Superior temporal gyrus (tissue), 1 donor: ENCODE results near the gene FUT1.

Experiments
- DNase-seq: peaks from one replicate; pipeline ENCODE4 v3.0.0-alpha.2; 2016; ENCODE audit errors: extremely low spot score

The FUT1 gene

DNA sequence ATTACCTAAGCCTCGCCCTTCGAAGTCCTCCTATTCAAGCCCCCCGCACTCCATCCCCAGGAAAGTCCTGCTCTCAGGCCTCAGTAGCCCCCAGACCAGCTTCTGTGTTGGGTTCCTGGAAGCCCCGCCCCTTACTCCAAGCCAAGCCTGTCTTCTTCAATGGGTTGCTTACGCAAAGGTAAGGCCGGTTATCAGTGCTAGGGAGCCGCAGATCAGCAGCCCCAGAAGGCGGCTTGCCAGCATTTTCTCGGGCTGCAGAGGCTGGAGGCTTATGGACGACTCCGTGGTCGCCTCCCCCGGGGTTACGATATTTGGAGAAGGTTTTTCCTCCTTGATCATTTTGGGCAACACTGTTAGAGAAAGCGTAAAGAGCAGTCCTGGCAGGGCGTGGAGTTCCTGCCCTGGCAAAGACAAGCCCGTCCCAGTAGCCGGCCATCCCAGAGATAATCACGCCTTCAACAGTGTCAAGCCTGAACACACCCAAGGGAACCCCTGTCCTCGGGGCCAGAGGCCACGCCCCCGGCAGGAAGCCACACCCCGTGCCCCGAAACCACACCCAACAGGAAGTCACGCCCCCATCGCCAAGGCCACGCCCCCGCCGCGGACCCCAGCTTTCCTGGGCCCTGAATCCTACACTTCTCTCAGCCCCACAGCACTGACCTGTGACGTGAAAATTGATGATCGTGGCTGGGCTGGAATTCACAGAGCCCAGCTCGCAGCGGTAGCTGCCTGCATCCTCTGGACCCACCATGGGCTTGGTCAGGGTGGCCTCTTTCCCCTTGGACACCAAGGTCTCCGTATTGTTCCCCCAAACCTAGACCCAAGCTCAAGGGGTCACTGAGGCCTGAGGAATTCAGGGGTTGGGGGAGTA is 11.1 kb downstream of the FUT1 start:
- no peak for DNase-seq

GRCh38 chr19:48740164-48740972 is 12.1 kb downstream of the FUT1 start, which contains the start of gene RASIP1:
Gene RASIP1 (minus strand): TSS chr19:48740610. CDS start chr19:48740282, 328 bp downstream.
- no peak for DNase-seq

GRCh38 chr19:48739404-48740163 is 12.9 kb downstream of the FUT1 start:
- no peak for DNase-seq

DNA sequence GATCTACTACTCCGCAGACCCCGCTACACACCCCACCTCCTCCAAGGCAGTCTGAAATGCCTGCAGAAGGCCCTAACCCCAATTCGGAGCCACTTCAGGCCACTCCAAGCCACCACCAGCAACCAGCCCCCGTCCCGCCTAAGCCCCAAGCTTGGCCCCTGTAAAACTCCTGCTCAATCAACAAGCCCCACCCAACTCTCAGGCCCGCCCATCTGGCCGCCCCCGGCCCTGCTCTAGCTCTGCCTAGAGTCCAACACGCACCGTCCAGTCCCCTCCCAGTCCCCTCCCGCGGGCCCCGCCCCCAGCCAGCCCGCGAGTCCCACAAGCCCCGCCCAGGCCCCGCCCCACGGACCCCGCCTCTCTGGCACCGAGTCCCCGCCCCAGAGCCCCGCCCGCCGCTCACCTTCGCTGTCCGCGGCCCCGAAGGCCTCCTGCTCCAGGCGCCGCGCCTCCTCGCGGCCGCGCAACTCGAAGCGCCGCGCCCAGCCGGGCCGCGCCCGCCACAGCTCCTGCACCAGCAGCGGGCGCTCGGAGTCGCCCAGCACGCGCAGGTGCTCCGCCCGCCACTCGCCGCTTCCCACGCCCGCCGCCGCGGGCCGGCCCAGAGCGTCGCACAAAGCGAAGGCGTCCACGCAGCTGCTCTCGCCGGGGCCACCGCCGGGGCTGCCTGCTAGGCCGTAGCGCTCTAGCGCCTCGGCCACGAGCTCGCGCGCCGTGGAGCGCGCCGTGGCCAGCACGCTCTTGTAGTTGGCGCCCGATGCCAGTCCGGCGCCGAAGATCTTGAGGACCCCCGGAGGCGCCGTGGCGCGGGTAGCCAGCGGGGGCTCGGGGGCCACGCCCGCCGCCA is 13.7 kb downstream of the FUT1 start:
- DNase-seq, result no peak

DNA sequence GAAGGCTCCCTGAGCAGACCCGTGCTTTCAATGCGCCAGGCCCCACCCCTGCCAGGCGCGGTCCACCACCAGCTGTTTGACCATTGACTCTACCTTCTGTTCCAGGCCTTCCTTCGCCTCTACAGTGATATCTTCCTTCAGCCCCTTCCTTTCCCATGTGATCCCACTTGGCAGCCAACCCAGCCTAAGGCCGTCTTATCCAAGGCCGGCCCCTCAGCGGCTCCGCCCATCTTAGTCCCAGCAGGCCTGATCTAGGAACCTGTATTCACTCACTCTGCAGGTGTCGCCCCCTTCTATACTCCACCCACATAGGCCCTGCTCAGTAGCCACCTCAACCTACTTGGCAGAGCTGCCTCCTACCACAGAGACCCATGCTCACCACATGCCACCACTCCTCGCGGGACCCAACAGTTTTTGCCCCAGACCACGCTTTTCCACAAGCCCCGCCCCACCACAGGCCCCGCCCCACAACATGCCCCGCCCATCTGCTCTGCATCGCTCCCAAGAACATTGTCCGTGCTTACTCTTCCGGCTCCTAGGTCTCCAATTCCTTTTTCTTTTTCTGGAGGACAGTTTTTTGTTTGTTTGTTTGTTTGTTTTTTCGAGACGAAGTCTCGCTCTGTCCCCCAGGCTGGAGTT is 15.0 kb downstream of the FUT1 start:
- no peak for DNase-seq

DNA sequence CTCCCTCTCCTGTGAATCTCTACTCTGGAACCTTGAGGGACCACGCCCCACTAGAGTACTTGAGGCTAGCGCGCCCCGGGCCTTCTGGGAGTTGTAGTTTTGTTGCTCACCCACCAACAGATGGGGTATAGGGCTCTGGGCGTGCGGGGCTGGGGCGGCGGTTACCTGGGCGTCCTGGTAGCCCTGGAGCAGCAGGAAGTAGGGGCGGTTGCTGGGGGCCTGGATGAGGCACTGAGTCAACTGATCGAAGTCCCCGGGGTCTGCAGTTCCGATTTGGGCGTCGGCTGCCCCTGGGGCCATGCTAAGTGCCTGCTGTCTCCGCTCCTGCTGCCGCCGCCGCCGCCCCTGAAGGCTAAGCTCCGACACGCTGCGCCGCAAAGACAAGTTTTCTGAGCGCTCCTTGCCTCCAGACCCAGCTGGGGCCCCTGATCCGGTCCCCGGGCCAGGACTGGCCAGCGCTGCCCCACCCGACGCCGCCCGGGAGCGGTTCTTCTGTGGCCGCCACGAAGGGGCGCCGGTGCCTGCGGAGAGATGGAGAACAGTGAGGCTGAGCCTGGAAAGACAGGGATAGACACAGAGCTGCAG is 17.3 kb downstream of the FUT1 start:
- no peak for DNase-seq

DNA sequence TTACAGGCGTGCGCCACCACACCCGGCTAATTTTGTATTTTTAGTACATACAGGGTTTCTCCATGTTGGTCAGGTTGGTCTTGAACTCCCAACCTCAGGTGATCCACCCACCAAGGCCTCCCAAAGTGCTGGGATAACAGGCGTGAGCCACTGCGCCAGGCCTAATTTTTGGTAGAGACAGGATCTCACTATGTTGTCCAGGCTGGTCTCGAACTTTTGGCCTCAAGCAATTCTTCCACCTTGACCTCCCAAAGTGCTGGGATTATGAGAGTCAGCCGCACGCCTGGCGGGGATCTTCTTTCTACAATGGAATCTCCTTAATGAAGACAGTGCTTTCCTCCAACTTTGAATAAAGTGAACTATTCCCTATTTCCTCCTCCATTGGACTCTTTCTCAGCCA is 17.8 kb downstream of the FUT1 start:
- DNase-seq, result no peak

DNA sequence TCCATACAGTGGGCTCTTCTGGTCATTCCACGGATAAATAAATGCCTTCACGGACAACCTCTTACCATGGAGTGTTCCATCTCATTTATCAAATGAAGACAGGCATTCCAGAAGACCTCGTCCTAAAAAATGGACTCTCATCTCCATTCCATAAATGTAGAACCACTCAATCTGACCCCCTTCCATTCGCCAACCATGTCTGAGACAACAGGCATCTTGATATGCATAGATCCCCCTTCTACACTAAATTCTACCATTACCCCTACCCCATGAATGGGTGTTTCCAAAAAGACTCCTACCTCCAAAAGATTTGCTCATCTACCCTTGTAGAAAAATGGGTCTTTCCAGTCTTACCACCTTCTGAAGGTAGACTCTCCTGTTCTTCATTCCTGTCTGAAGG is 21.0 kb downstream of the FUT1 start:
- DNase-seq, result no peak

GRCh38 chr19:48728911-48729664 is 23.4 kb downstream of the FUT1 start:
- DNase-seq, result no peak

DNA sequence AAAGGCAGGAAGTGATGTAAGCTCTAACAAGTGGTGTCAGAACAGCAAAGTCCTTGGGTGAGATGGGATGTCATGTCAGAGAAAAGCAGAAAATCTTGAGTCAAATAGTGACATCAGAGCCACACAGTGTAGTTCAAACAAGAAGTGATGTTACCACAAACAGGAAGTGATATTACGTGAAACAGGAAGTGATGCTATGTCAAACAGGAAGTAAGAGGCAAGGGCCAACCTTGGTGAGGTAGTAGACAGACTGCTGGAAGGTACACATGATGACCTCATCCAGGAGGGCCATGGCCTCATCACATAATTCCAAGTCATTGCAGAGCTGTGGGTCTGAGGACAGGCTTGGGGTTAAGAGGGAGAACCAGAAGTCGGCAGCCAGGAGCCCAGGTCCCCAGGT is 25.9 kb downstream of the FUT1 start:
- no peak for DNase-seq

- peak; percentile 75 for DNase-seq
These were observed 27.4 kb downstream of the FUT1 start for GRCh38 chr19:48724796-48725753.

DNA sequence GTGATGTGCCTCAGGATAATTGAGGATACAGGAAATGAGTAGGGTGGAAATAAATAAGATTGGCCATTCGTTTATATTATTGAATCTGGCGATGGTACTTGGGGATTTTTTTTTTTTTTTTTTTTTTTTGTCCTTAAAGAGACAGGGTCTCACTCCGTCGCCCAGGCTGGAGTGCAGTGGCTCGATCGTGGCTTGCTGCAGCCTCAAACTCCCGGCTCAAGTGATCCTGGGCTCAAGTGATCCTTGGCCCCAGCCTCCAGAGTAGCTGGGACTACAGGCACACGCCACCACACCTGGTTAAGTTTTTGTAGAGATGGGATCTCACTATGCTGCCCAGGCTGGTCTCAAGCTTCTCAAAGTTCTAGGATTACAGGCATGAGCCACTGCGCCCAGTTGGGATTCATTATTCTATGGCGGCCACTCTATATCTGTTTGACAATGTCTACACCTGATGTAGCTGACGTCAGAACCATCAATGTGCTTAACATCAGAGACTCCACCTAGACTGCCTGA is 30.2 kb downstream of the FUT1 start:
- no peak for DNase-seq

DNA sequence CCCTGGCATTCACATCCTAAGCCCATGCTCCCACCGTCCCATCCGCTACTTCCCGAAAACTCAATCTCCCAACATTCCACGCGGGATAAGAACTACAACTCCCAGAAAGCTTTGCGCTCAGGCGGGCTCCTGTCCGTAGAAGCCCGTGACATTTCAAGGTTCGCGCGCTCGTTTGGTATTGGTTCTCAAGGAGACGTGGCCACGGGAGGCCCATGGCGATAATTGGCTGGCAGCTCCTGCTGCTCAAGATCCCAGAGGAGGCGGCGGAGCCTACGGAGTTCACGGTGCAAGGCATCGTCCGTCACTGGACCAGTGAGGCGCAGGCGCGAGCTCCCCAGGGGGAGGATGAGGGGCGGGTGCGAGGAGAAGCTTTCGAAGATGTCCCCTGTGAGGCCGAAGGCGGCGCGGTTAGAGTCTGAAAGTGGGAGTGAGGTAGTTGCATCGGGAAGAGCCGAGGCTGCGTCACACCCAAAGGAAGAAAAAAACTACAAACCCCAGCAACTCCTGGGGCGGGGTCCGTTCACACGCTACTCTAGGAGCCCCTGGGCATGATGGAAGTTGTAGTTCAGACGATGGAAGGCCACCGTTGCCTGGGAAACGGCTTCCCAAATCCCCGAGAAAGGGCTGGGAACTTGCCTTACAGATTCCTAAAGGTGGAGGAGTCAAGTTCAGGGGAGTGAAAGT is 31.7 kb downstream of the FUT1 start:
- peak; percentile 100 for DNase-seq

- DNase-seq, result no peak
These were observed 32.2 kb downstream of the FUT1 start for GRCh38 chr19:48720251-48720612.

DNA sequence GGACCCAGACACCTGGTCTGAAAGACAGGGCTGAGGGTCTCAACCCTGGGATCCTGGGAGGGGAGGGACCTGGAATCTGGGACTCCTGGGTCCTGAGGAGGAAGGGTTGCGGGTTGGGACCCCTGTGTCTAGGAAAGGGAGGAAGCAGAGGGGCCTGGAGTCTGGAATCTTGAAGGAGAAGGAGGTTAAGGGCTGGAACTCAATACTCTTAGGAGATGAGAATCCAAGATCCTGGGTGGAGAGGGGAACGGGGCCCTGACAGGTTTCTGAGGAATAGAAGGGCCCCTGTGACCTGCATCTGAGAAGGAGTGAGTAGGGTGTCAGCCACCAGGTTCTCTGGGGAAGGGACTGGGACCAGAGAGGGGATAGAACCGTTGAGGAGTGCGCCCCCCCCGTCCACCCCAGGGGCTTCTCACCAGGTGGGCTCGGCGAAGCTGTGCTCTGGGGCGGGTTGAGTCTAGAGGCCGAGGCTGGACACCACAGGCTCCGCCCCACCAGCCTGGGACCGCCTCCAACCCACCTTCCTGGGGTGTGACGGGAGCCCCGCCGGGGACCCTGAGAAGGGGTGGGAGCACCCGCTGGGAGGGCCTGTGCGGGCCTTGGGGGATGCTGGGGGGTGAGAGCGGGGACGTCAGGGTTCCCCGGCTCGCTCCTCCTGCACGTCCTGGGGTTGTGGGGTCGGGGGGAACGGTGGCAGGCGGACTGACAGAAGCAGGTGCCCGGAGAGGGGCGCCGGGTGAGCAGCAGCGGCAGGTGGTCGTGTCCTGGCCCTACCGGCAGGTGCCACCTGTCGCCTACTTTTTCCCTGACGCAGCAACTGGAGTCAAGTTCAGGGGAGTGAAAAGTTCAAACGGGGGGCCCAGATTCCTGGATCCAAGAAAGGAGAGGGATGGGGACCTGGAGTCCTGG is 32.9 kb downstream of the FUT1 start, which contains the start of gene MAMSTR:
MAMSTR (minus strand) TSS at position 463 of the 909 bp plus-strand sequence. CDS start 694 bp downstream, outside the sequence.
- DNase-seq, result no peak

DNA sequence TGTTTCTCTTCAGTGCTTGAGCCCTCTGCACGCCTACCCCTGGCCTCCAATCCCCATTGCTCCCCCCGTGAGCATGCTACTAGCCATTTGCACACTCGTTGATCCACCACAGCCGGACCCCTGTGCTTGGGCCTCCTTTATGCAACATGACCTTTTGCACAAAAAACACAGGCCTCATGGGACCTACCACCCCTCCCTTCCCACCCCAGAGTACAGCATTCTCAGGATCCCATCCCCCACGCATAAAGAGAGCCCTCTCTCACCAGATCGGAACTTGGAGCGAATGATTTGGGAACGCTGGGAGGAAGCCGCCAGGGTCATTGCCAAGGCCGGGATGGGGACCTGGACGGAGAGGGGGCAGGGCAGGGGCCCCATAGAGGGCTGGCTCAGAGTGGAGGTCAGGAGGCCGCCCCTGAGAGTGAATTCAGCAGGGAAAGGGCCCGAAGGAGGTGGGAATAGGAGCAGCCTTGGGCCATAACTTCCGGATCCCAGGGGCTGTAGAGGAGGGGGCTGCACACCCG is 33.7 kb downstream of the FUT1 start:
- no peak for DNase-seq
